Stimulated activated CD8-positive, alpha-beta memory T cell treated with anti-CD3 and anti-CD28 coated beads, Interleukin-2, amount 100 ng/mL, for 48 hours (primary cell): Measurements from ENCODE around the gene BMP10.
A peak's percentile ranks its signal among the peaks of the same experiment; 100 is the strongest.
"Not testable (repeated sequence)": the region's sequence is repeated elsewhere in the genome, so short reads cannot be mapped to it uniquely, and the experiment has no call there.

Source experiments
- DNase-seq, 2 donors: peaks; one replicate each; pipeline ENCODE4 v3.0.0-alpha.2; 2020; ENCODE audit warnings: low read depth in 2 of 2

The BMP10 gene

GRCh38 chr2:68871159-68871764 is at the start of gene BMP10:
BMP10 (minus strand) TSS chr2:68871397; CDS start chr2:68871358, 39 bp downstream.
- DNase-seq: no peak

GRCh38 chr2:68920481-68921170 is 49.4 kb upstream of the BMP10 start:
- DNase-seq: no peak

GRCh38 chr2:68918497-68918896 is 47.3 kb upstream of the BMP10 start:
- no peak for DNase-seq

GRCh38 chr2:68917034-68917718 is 46.0 kb upstream of the BMP10 start:
- no peak for DNase-seq

- no peak for DNase-seq
Measured at GRCh38 chr2:68916226-68916625, 45.0 kb upstream of the BMP10 start.

GRCh38 chr2:68915393-68915792 is 44.2 kb upstream of the BMP10 start:
- DNase-seq: no peak

GRCh38 chr2:68913359-68913758 is 42.2 kb upstream of the BMP10 start:
- DNase-seq: no peak

- DNase-seq: no peak
Measured at GRCh38 chr2:68912732-68913131, 41.5 kb upstream of the BMP10 start.

GRCh38 chr2:68912111-68912510 is 40.9 kb upstream of the BMP10 start:
- DNase-seq: no peak

GRCh38 chr2:68911709-68912108 is 40.5 kb upstream of the BMP10 start:
- no peak for DNase-seq

GRCh38 chr2:68911246-68911645 is 40.0 kb upstream of the BMP10 start:
- DNase-seq: no peak

GRCh38 chr2:68909793-68910674 is 38.8 kb upstream of the BMP10 start:
- peak; percentile 45 to 61 for DNase-seq

- peak; percentile 39 to 67 for DNase-seq
Measured at GRCh38 chr2:68908392-68908970, 37.3 kb upstream of the BMP10 start.

GRCh38 chr2:68907920-68908253 is 36.7 kb upstream of the BMP10 start:
- no peak for DNase-seq

- no peak for DNase-seq
Measured at GRCh38 chr2:68907232-68907919, 36.2 kb upstream of the BMP10 start.

GRCh38 chr2:68906716-68907115 is 35.5 kb upstream of the BMP10 start:
- DNase-seq: no peak

GRCh38 chr2:68905116-68905515 is 33.9 kb upstream of the BMP10 start:
- no peak for DNase-seq

GRCh38 chr2:68901561-68901960 is 30.4 kb upstream of the BMP10 start:
- no peak for DNase-seq

GRCh38 chr2:68901199-68901514 is 30.0 kb upstream of the BMP10 start:
- no peak for DNase-seq

GRCh38 chr2:68900496-68901198 is 29.4 kb upstream of the BMP10 start:
- no peak for DNase-seq

- not testable (repeated sequence) for DNase-seq
Measured at GRCh38 chr2:68895981-68896380, 24.8 kb upstream of the BMP10 start.
